ENCODE results near the gene NDUFA7. TPM values are rescaled to one million over a fixed set of nuclear protein-coding genes. Genes with fewer than 3 reads are reported as not detected.
"Not testable (repeated sequence)": the region's sequence is repeated elsewhere in the genome, so short reads cannot be mapped to it uniquely, and the experiment has no call there.

The NDUFA7 gene
- total RNA-seq, 1 experiment from 2014 or later: 22.6 TPM

GRCh38 chr19:8264248-8264647, 56.9 kb downstream of the NDUFA7 start:
- DNase-seq (ENCODE audit: low read depth): not testable (repeated sequence)

GRCh38 chr19:8262431-8262830, 58.7 kb downstream of the NDUFA7 start:
- no peak for DNase-seq (ENCODE audit: low read depth)

- DNase-seq (ENCODE audit: low read depth): no peak
These were observed 59.3 kb downstream of the NDUFA7 start for GRCh38 chr19:8261881-8262280.

- DNase-seq (ENCODE audit: low read depth): no peak
These were observed 59.8 kb downstream of the NDUFA7 start for GRCh38 chr19:8261347-8261746.

Other genes with a start within 250 kb of the NDUFA7 start
- not detected in 2 replicates for gene FBN3, start 171.8 kb downstream of the NDUFA7 start, total RNA-seq (2014; rRNA removed; shearing (Covaris generic))
- gene CERS4, start 112.0 kb downstream of the NDUFA7 start, total RNA-seq (2014; rRNA removed; shearing (Covaris generic)): 12.1 and 14.6 TPM in 2 replicates
- 108 TPM in 2 replicates for gene CD320, start 13.0 kb downstream of the NDUFA7 start, total RNA-seq (2014; rRNA removed; shearing (Covaris generic))
- 153 and 281 TPM in 2 replicates for gene RPS28, start 121 bp upstream of the NDUFA7 start, total RNA-seq (2014; rRNA removed; shearing (Covaris generic))
- 0.40 TPM in 1 of 2 replicates, not detected in the other for gene KANK3, start 21.9 kb upstream of the NDUFA7 start, total RNA-seq (2014; rRNA removed; shearing (Covaris generic))
- gene ANGPTL4, start 42.8 kb upstream of the NDUFA7 start, total RNA-seq (2014; rRNA removed; shearing (Covaris generic)): 0.86 TPM in 1 of 2 replicates, not detected in the other
- gene RAB11B, start 69.0 kb upstream of the NDUFA7 start, total RNA-seq (2014; rRNA removed; shearing (Covaris generic)): 3.5 and 9.0 TPM in 2 replicates
- 12.3 and 17.8 TPM in 2 replicates for gene MARCHF2, start 91.9 kb upstream of the NDUFA7 start, total RNA-seq (2014; rRNA removed; shearing (Covaris generic))
- 140 and 162 TPM in 2 replicates for gene HNRNPM, start 123.6 kb upstream of the NDUFA7 start, total RNA-seq (2014; rRNA removed; shearing (Covaris generic))
- gene PRAM1, start 181.3 kb upstream of the NDUFA7 start, total RNA-seq (2014; rRNA removed; shearing (Covaris generic)): not detected in 2 replicates
- 5.7 and 6.8 TPM in 2 replicates for gene ZNF414, start 192.8 kb upstream of the NDUFA7 start, total RNA-seq (2014; rRNA removed; shearing (Covaris generic))